Medulla oblongata (tissue), 1 donor: Measurements from ENCODE around the gene SMIM26.

Source experiments
- DNase-seq: peaks from one replicate; pipeline ENCODE4 v3.0.0-alpha.2; 2015; ENCODE audit errors: extremely low spot score

The SMIM26 gene

DNA sequence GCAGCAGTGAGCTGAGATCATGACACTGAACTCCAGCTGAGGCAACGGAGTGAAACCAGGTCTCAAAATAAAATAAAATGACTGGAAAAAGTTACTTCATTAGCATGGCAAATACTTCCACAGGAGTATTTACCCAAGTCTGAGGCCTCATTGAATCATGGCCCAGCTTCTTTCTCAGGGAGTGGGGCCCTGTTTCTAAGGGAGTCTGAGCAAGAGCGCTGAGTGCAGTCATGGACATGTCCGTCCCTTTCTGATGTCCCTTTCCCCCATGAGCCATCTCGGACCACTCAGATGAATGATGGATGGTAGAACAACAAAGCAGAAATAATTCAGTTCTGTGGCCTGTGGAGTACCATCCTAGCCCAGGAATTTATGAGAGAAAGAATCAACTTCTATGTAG is 12.8 kb downstream of the SMIM26 start:
- DNase-seq: no peak

DNA sequence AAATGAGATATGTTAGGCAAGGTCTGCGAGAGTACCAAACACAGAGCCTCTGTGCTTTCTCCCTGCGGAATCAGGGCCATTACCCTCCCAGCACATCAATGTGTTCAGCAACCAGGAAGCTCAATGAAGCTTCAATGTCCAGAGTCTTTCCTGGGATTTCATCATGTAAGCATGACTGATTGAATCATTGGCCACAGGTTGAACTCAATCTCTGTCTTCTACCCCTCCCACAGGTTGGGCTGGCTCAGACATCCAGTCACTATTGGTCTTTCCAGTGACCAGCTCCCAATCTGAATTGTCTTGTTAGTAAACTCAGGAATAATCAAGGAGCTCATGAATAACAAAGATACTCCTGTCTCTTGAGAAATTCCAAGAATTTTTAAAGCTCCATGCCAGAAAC is 17.9 kb downstream of the SMIM26 start:
- no peak for DNase-seq

DNA sequence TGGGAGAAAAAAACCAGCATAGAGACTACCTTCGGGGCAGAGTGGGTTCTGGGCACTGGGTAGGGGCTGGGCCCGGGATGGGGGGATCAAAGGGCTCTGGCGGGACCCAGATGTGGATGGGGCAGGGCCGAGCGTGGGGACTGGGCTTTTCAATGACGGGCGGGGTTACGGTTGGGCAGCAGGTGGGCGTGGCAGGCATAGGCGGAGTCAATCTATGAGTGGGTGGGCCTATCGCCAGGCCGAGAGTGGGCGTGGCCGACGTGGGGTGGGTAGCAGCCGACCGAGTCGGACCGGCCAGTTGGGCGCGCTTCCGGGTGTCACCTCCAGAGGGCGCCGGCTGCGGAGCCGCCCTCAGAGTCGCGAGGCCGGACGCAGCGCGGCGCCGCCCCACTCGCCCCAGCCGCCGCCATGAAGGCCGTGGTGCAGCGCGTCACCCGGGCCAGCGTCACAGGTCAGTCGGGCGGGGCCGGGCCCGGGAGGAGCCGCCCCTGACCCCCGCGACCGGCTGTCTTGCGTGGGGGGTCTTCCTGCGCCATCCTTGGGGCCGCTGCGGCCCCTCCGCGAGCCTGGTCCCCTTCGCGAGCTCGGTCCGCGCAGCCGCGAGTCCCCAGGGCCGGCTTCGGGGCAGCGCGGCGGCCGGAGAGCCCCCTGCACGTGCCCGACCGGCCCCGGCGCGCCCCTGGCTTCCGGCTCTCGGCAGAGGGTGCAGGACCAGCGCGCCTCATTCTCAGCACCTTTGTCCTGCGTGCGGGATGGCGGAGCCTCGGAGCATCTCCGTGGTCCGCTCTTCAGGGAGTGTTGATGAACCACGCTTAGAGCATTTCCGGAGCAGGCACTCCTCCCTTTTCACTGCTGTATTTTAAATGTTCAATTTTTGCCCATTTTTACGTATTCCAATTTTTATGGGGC is 20.7 kb downstream of the SMIM26 start, which contains the start of gene DTD1:
Gene DTD1 (plus strand): TSS at position 390 of the 909 bp plus-strand sequence. CDS start 19 bp downstream, at position 409.
- peak; percentile 93 for DNase-seq

- no peak for DNase-seq
Measured at GRCh38 chr20:18588574-18588933, 21.3 kb downstream of the SMIM26 start.

- DNase-seq: peak; percentile 22
Measured at GRCh38 chr20:18589941-18590674, 22.9 kb downstream of the SMIM26 start.

- DNase-seq: no peak
Measured at GRCh38 chr20:18596270-18596669, 29.0 kb downstream of the SMIM26 start.

- no peak for DNase-seq
Measured at GRCh38 chr20:18609741-18610140, 42.5 kb downstream of the SMIM26 start.

DNA sequence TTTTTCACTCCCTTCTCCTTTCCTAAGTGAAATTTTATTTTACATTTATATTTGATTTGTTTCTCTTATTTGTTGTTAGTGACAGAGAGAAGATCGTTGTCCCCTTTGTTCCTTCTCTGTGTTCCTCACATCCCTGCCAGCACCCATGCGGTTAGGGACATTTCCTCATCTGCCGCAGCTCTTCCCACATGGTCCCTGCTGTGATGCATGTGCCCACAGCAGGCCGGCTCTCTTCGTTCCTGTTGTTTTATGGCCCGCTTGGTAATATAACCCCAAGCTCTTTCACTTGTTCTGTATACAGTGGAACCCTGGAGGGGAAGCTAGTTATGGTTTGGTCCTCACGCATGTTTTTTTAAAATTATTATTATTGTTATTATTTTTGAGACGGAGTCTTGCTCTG is 44.3 kb downstream of the SMIM26 start:
- no peak for DNase-seq

GRCh38 chr20:18613553-18613952 is 46.3 kb downstream of the SMIM26 start:
- no peak for DNase-seq

- no peak for DNase-seq
Measured at GRCh38 chr20:18614244-18614643, 47.0 kb downstream of the SMIM26 start.

- no peak for DNase-seq
Measured at GRCh38 chr20:18615020-18615650, 47.9 kb downstream of the SMIM26 start.
